Tibial artery (tissue), 4 donors: Measurements from ENCODE around the gene IL26.

Experiments used
- DNase-seq, 2 donors: peaks; one replicate each; pipeline ENCODE4 v3.0.0-alpha.2; 2019
- H3K27ac ChIP-seq, 2 donors: fragments of 200-600 bp; sonication (generic) in 1 of 2; 1 replicate in 1 of 2; 2 replicates in 1 of 2; pipeline ENCODE4 v1.5.1; 2018 to 2019; ENCODE audit warnings: mild to moderate bottlenecking in 1 of 2
- H3K27me3 ChIP-seq, 2 donors: fragments of 200-600 bp; sonication (generic) in 1 of 2; one replicate each; pipeline versions ENCODE4 v1.5.1 to v1.6.0; 2016 to 2019
- H3K36me3 ChIP-seq, 3 donors: fragments of 200-600 bp; sonication (generic) in 2 of 3; one replicate each; pipeline ENCODE4 v1.5.1; 2016 to 2019; ENCODE audit warnings: mild to moderate bottlenecking in 2 of 3
- H3K4me1 ChIP-seq, 4 donors: fragments of 200-600 bp; sonication (generic) in 2 of 4; 1 replicate in 3 of 4; 2 replicates in 1 of 4; pipeline ENCODE4 v1.5.1; 2016 to 2019
- H3K4me3 ChIP-seq, 2 donors: fragments of 200-600 bp; sonication (generic) in 1 of 2; 1 replicate in 1 of 2; 2 replicates in 1 of 2; pipeline ENCODE4 v1.5.1; 2018 to 2019; ENCODE audit warnings: mild to moderate bottlenecking in 2 of 2
- H3K9me3 ChIP-seq, 3 donors: fragments of 200-600 bp; sonication (generic) in 1 of 3; one replicate each; pipeline ENCODE4 v1.5.1; 2016 to 2019
- CTCF ChIP-seq, 2 experiments: fragments of 200-600 bp in 1 of 2; fragments of 450-650 bp in 1 of 2; IDR thresholded peaks; one replicate each; pipeline ENCODE4 v1.5.1; 2017 to 2019; ENCODE audit warnings: antibody characterized with exemption in 2 of 2, mild to moderate bottlenecking in 1 of 2, moderate library complexity in 1 of 2
- intact Hi-C: fragments of 100-400 bp; cut with DNase I; formaldehyde crosslinking; loops from one replicate; pipeline ENCODE4 v1.15.0; 2023; ENCODE audit warnings: low total_unique reads

Gene IL26

GRCh38 chr12:68250454-68250853, 24.8 kb upstream of the IL26 start:
- H3K4me3 ChIP-seq: no peak overlapping the region
- no peak for DNase-seq
- H3K36me3 ChIP-seq: no peaks in the 10 kb centered on the region
- no peaks in the 10 kb centered on the region for H3K27me3 ChIP-seq
- no peak overlapping the region for H3K27ac ChIP-seq
- no peaks in the 10 kb centered on the region for H3K9me3 ChIP-seq
- TF ChIP-seq CTCF (IDR thresholded peaks at IDR 0.05): no peak
- peaks cover 0 to 4% (median 2%) of the 10 kb centered on the region in 4 donors for H3K4me1 ChIP-seq
- intact Hi-C loops: no loop called here

GRCh38 chr12:68247785-68248184, 22.2 kb upstream of the IL26 start:
- no peak for DNase-seq
- Histone ChIP-seq H3K4me1 (peaks cover 0 to 10% (median 4%) of the 10 kb centered on the region in 4 donors), H3K27ac (no peak overlapping the region), H3K36me3 (no peaks in the 10 kb centered on the region), H3K9me3 (no peaks in the 10 kb centered on the region), H3K27me3 (no peaks in the 10 kb centered on the region), H3K4me3 (no peak overlapping the region)
- intact Hi-C loops: no loop called here
- TF ChIP-seq CTCF (IDR thresholded peaks at IDR 0.05): no peak

GRCh38 chr12:68246350-68246749, 20.7 kb upstream of the IL26 start:
- TF ChIP-seq CTCF (IDR thresholded peaks at IDR 0.05): no peak
- intact Hi-C loops: no loop called here

GRCh38 chr12:68245180-68246021, 19.8 kb upstream of the IL26 start:
- no peak for DNase-seq
- Histone ChIP-seq H3K4me1 (peaks cover 0 to 10% (median 4%) of the 10 kb centered on the region in 4 donors), H3K36me3 (no peaks in the 10 kb centered on the region), H3K4me3 (peak overlapping the region in 1 of 2 donors; percentile 20), H3K9me3 (no peaks in the 10 kb centered on the region), H3K27ac (no peak overlapping the region), H3K27me3 (no peaks in the 10 kb centered on the region)
- TF ChIP-seq CTCF (IDR thresholded peaks at IDR 0.05): no peak
- intact Hi-C loops: no loop called here

More at GRCh38 chr12:68246350-68246749, 20.7 kb upstream of the IL26 start:
- H3K27ac ChIP-seq: no peak overlapping the region
- no peak for DNase-seq
- H3K9me3 ChIP-seq: no peaks in the 10 kb centered on the region
- no peaks in the 10 kb centered on the region for H3K27me3 ChIP-seq
- H3K36me3 ChIP-seq: no peaks in the 10 kb centered on the region
- no peak overlapping the region for H3K4me3 ChIP-seq
- H3K4me1 ChIP-seq: peaks cover 0 to 10% (median 4%) of the 10 kb centered on the region in 4 donors

- H3K27me3 ChIP-seq: no peaks in the 10 kb centered on the region
- intact Hi-C loops: no loop called here
- H3K4me3 ChIP-seq: no peak overlapping the region
- no peaks in the 10 kb centered on the region for H3K9me3 ChIP-seq
- no peak overlapping the region for H3K27ac ChIP-seq
- peaks cover 0 to 19% (median 5%) of the 10 kb centered on the region in 4 donors for H3K4me1 ChIP-seq
- TF ChIP-seq CTCF (IDR thresholded peaks at IDR 0.05): no peak
- DNase-seq: no peak
- no peaks in the 10 kb centered on the region for H3K36me3 ChIP-seq
These were observed 17.2 kb upstream of the IL26 start for GRCh38 chr12:68242777-68243176.
